NB4 (cell line): ENCODE measurements around the gene MSL3.
A peak's percentile ranks its signal among the peaks of the same experiment; 100 is the strongest.

Source experiments
- DNase-seq: peaks from one replicate; pipeline ENCODE4 v3.0.0; 2010; ENCODE audit warnings: low read depth
- H3K4me3 ChIP-seq: one replicate; pipeline ENCODE4 v1.5.1; 2011; ENCODE audit warnings: mild to moderate bottlenecking, low read depth, low read length, moderate library complexity
- CTCF ChIP-seq: IDR thresholded peaks from one replicate; pipeline ENCODE4 v1.5.1; 2012; ENCODE audit warnings: low read depth, low read length
- MAX ChIP-seq: IDR thresholded peaks from 2 replicates; pipeline ENCODE4 v1.6.1; 2011; ENCODE audit warnings: low read depth, low read length
- MYC ChIP-seq: IDR thresholded peaks from 2 replicates; pipeline ENCODE4 v1.6.1; 2011; ENCODE audit warnings: low read depth, low read length
- POLR2A ChIP-seq: IDR thresholded peaks from 2 replicates; pipeline ENCODE4 v1.6.1; 2011; ENCODE audit warnings: mild to moderate bottlenecking; ENCODE audit not compliant: insufficient read length; ENCODE audit errors: extremely low read depth

MSL3 gene

GRCh38 chrX:11751261-11751660, 6.8 kb upstream of the MSL3 start:
- TF ChIP-seq MAX (no peak), MYC (no peak), POLR2A (no peak), CTCF (no peak)
- no peak overlapping the region for H3K4me3 ChIP-seq
- DNase-seq, result no peak

GRCh38 chrX:11753668-11754067, 4.4 kb upstream of the MSL3 start:
- DNase-seq, result no peak
- TF ChIP-seq POLR2A (no peak), CTCF (no peak), MAX (no peak), MYC (no peak)
- no peak overlapping the region for H3K4me3 ChIP-seq

GRCh38 chrX:11754958-11755645, 2.9 kb upstream of the MSL3 start:
- H3K4me3 ChIP-seq, result no peak overlapping the region
- TF ChIP-seq MYC (no peak), POLR2A (no peak), MAX (no peak), CTCF (no peak)
- no peak for DNase-seq

GRCh38 chrX:11755724-11756123, 2.3 kb upstream of the MSL3 start:
- TF ChIP-seq POLR2A (no peak), MAX (no peak), CTCF (no peak), MYC (no peak)
- no peak overlapping the region for H3K4me3 ChIP-seq
- no peak for DNase-seq

GRCh38 chrX:11756354-11757318, 1.4 kb upstream of the MSL3 start:
- peak; percentile 20 for DNase-seq
- TF ChIP-seq POLR2A (no peak), MAX (no peak), MYC (no peak), CTCF (no peak)

More at GRCh38 chrX:11756354-11757318, 1.4 kb upstream of the MSL3 start:
- H3K4me3 ChIP-seq, result no peak overlapping the region
